Measurements from ENCODE around the gene MPRIP. TPM values are rescaled to one million over a fixed set of nuclear protein-coding genes. Genes with fewer than 3 reads are reported as not detected.

The MPRIP gene
- total RNA-seq, 1 experiment from 2014 or later: 140 TPM

DNA sequence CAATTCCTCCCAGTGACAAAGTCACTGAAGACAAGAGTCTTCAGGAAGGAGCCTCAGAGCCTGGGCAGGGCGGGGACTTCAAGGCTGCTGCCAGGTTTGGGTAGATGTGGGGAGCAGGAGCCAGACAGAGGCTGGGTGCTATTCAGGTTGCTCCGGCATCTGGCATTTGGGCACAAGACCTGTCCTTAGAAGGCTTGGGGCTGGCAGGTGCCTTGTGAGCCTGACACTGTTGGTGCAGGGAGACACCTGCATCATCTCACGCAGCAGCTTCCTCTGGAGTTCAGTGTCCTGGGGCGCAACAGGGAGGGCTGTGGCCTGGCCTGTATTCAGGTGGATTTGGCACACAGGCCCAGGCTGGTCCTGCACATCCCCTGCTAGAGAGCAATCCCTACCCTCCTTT lies 65.0 kb downstream of the MPRIP start:
- ChIA-PET POLR2A (no interaction called here), CTCF (interaction anchor here (1.2 to 2.8 kb wide), 3 partner anchors 12 to 62 kb away, joined by 3 to 15 read pairs (median 3); no protein-coding TSS in a partner anchor)
- no peaks in the 10 kb centered on the region for H3K9me3 Mint-ChIP-seq
- H3K4me3 Mint-ChIP-seq: no peak overlapping the region
- peaks cover 19% of the 10 kb centered on the region for H3K4me1 Mint-ChIP-seq
- H3K27me3 Mint-ChIP-seq (ENCODE audit: low read depth): no peaks in the 10 kb centered on the region
- ATAC-seq (no peak), DNase-seq (ENCODE audit: low spot score) (no peak)
- TF ChIP-seq ZNF219 (CRISPR knock-in tag; IDR thresholded peaks at IDR 0.05; ENCODE audit: borderline replicate concordance) (no peak), TP53 (CRISPR knock-in tag; IDR thresholded peaks at IDR 0.05) (no peak)
- no peaks in the 10 kb centered on the region for H3K36me3 Mint-ChIP-seq
- H3K27ac Mint-ChIP-seq: peak overlapping the region; percentile 5; the same call in 1 of the 2 replicates

DNA sequence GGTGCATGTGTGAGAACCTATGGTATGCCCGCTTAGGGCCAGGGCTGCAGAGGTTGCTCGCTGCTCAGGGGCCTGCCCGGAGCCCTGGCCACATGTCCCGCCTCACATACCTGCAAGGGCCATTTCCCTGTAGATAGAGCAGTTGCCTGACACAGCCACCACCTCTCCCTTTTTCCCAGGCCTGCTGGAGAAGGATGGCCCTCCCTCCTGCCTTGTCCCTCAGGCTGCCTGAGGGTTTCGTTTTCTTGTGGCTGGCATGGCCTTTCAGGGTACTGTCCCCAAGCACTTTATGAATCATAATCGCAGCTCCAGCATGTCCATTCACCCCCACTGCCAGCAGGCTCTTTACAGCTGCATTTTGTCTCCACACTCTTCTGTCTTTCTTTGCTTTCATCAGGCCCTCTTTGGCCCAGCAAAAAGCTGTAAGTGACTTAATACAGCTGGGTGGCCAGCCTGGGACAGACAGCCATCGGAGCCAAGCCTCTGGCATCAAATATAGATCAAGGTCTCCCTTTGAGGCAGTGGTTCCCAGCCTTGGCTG lies 65.7 kb downstream of the MPRIP start:
- H3K27me3 Mint-ChIP-seq (ENCODE audit: low read depth): no peaks in the 10 kb centered on the region
- CTCF ChIA-PET: interaction anchor here (0.9 to 2.8 kb wide), 6 partner anchors 13 to 116 kb away, joined by 3 to 15 read pairs (median 4); no protein-coding TSS in a partner anchor
- H3K36me3 Mint-ChIP-seq: no peaks in the 10 kb centered on the region
- H3K27ac Mint-ChIP-seq: peak overlapping the region; percentile 85
- DNase-seq (ENCODE audit: low spot score) (no peak), ATAC-seq (no peak)
- no peak overlapping the region for H3K4me3 Mint-ChIP-seq
- H3K4me1 Mint-ChIP-seq: peaks cover 19% of the 10 kb centered on the region
- H3K9me3 Mint-ChIP-seq: no peaks in the 10 kb centered on the region
- POLR2A ChIA-PET: no interaction called here
- no peak for TF ChIP-seq TCF7 (CRISPR knock-in tag; IDR thresholded peaks at IDR 0.05; ENCODE audit: low read depth)
- TF ChIP-seq, protein P1, sequence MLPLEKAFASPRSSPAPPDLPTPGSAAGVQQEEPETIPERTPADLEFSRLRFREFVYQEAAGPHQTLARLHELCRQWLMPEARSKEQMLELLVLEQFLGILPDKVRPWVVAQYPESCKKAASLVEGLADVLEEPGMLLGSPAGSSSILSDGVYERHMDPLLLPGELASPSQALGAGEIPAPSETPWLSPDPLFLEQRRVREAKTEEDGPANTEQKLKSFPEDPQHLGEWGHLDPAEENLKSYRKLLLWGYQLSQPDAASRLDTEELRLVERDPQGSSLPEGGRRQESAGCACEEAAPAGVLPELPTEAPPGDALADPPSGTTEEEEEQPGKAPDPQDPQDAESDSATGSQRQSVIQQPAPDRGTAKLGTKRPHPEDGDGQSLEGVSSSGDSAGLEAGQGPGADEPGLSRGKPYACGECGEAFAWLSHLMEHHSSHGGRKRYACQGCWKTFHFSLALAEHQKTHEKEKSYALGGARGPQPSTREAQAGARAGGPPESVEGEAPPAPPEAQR (CRISPR knock-in tag; IDR thresholded peaks at IDR 0.05): no peak
- no peak for TF ChIP-seq CBFB (CRISPR knock-in tag; IDR thresholded peaks at IDR 0.05; ENCODE audit: low read depth)
- TF ChIP-seq, protein P2, sequence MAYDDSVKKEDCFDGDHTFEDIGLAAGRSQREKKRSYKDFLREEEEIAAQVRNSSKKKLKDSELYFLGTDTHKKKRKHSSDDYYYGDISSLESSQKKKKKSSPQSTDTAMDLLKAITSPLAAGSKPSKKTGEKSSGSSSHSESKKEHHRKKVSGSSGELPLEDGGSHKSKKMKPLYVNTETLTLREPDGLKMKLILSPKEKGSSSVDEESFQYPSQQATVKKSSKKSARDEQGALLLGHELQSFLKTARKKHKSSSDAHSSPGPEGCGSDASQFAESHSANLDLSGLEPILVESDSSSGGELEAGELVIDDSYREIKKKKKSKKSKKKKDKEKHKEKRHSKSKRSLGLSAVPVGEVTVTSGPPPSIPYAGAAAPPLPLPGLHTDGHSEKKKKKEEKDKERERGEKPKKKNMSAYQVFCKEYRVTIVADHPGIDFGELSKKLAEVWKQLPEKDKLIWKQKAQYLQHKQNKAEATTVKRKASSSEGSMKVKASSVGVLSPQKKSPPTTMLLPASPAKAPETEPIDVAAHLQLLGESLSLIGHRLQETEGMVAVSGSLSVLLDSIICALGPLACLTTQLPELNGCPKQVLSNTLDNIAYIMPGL (CRISPR knock-in tag; IDR thresholded peaks at IDR 0.05): no peak
- TF ChIP-seq, protein P3, sequence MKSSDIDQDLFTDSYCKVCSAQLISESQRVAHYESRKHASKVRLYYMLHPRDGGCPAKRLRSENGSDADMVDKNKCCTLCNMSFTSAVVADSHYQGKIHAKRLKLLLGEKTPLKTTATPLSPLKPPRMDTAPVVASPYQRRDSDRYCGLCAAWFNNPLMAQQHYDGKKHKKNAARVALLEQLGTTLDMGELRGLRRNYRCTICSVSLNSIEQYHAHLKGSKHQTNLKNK (CRISPR knock-in tag; IDR thresholded peaks at IDR 0.05): no peak
- TF ChIP-seq, protein P4, sequence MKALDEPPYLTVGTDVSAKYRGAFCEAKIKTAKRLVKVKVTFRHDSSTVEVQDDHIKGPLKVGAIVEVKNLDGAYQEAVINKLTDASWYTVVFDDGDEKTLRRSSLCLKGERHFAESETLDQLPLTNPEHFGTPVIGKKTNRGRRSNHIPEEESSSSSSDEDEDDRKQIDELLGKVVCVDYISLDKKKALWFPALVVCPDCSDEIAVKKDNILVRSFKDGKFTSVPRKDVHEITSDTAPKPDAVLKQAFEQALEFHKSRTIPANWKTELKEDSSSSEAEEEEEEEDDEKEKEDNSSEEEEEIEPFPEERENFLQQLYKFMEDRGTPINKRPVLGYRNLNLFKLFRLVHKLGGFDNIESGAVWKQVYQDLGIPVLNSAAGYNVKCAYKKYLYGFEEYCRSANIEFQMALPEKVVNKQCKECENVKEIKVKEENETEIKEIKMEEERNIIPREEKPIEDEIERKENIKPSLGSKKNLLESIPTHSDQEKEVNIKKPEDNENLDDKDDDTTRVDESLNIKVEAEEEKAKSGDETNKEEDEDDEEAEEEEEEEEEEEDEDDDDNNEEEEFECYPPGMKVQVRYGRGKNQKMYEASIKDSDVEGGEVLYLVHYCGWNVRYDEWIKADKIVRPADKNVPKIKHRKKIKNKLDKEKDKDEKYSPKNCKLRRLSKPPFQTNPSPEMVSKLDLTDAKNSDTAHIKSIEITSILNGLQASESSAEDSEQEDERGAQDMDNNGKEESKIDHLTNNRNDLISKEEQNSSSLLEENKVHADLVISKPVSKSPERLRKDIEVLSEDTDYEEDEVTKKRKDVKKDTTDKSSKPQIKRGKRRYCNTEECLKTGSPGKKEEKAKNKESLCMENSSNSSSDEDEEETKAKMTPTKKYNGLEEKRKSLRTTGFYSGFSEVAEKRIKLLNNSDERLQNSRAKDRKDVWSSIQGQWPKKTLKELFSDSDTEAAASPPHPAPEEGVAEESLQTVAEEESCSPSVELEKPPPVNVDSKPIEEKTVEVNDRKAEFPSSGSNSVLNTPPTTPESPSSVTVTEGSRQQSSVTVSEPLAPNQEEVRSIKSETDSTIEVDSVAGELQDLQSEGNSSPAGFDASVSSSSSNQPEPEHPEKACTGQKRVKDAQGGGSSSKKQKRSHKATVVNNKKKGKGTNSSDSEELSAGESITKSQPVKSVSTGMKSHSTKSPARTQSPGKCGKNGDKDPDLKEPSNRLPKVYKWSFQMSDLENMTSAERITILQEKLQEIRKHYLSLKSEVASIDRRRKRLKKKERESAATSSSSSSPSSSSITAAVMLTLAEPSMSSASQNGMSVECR (CRISPR knock-in tag; IDR thresholded peaks at IDR 0.05; ENCODE audit: borderline replicate concordance): no peak
- TF ChIP-seq, protein P5, sequence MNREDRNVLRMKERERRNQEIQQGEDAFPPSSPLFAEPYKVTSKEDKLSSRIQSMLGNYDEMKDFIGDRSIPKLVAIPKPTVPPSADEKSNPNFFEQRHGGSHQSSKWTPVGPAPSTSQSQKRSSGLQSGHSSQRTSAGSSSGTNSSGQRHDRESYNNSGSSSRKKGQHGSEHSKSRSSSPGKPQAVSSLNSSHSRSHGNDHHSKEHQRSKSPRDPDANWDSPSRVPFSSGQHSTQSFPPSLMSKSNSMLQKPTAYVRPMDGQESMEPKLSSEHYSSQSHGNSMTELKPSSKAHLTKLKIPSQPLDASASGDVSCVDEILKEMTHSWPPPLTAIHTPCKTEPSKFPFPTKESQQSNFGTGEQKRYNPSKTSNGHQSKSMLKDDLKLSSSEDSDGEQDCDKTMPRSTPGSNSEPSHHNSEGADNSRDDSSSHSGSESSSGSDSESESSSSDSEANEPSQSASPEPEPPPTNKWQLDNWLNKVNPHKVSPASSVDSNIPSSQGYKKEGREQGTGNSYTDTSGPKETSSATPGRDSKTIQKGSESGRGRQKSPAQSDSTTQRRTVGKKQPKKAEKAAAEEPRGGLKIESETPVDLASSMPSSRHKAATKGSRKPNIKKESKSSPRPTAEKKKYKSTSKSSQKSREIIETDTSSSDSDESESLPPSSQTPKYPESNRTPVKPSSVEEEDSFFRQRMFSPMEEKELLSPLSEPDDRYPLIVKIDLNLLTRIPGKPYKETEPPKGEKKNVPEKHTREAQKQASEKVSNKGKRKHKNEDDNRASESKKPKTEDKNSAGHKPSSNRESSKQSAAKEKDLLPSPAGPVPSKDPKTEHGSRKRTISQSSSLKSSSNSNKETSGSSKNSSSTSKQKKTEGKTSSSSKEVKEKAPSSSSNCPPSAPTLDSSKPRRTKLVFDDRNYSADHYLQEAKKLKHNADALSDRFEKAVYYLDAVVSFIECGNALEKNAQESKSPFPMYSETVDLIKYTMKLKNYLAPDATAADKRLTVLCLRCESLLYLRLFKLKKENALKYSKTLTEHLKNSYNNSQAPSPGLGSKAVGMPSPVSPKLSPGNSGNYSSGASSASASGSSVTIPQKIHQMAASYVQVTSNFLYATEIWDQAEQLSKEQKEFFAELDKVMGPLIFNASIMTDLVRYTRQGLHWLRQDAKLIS (CRISPR knock-in tag; IDR thresholded peaks at IDR 0.05; ENCODE audit: borderline replicate concordance): no peak
- TF ChIP-seq, protein P6, sequence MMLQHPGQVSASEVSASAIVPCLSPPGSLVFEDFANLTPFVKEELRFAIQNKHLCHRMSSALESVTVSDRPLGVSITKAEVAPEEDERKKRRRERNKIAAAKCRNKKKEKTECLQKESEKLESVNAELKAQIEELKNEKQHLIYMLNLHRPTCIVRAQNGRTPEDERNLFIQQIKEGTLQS (CRISPR knock-in tag; conservative IDR thresholded peaks at IDR 0.05): no peak
- TF ChIP-seq, protein P7, sequence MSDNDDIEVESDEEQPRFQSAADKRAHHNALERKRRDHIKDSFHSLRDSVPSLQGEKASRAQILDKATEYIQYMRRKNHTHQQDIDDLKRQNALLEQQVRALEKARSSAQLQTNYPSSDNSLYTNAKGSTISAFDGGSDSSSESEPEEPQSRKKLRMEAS (CRISPR knock-in tag; IDR thresholded peaks at IDR 0.05): no peak
- no peak for TF ChIP-seq FOXJ3 (CRISPR knock-in tag; IDR thresholded peaks at IDR 0.05; ENCODE audit: borderline replicate concordance)
- TF ChIP-seq CREM (CRISPR knock-in tag; IDR thresholded peaks at IDR 0.05): no peak
- no peak for TF ChIP-seq JUN (CRISPR knock-in tag; IDR thresholded peaks at IDR 0.05)
- no peak for TF ChIP-seq ESRRA (CRISPR knock-in tag; IDR thresholded peaks at IDR 0.05; ENCODE audit: borderline replicate concordance)
- TF ChIP-seq ELF4 (CRISPR knock-in tag; IDR thresholded peaks at IDR 0.05; ENCODE audit: low read depth): no peak
- TF ChIP-seq, protein P8, sequence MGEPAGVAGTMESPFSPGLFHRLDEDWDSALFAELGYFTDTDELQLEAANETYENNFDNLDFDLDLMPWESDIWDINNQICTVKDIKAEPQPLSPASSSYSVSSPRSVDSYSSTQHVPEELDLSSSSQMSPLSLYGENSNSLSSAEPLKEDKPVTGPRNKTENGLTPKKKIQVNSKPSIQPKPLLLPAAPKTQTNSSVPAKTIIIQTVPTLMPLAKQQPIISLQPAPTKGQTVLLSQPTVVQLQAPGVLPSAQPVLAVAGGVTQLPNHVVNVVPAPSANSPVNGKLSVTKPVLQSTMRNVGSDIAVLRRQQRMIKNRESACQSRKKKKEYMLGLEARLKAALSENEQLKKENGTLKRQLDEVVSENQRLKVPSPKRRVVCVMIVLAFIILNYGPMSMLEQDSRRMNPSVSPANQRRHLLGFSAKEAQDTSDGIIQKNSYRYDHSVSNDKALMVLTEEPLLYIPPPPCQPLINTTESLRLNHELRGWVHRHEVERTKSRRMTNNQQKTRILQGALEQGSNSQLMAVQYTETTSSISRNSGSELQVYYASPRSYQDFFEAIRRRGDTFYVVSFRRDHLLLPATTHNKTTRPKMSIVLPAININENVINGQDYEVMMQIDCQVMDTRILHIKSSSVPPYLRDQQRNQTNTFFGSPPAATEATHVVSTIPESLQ (CRISPR knock-in tag; IDR thresholded peaks at IDR 0.05): no peak
- TF ChIP-seq MXD4 (CRISPR knock-in tag; IDR thresholded peaks at IDR 0.05; ENCODE audit: borderline replicate concordance): no peak
- no peak for TF ChIP-seq SP1 (CRISPR knock-in tag; conservative IDR thresholded peaks at IDR 0.05)
